ENCODE data around the gene RHBDD3.

RHBDD3 gene

DNA sequence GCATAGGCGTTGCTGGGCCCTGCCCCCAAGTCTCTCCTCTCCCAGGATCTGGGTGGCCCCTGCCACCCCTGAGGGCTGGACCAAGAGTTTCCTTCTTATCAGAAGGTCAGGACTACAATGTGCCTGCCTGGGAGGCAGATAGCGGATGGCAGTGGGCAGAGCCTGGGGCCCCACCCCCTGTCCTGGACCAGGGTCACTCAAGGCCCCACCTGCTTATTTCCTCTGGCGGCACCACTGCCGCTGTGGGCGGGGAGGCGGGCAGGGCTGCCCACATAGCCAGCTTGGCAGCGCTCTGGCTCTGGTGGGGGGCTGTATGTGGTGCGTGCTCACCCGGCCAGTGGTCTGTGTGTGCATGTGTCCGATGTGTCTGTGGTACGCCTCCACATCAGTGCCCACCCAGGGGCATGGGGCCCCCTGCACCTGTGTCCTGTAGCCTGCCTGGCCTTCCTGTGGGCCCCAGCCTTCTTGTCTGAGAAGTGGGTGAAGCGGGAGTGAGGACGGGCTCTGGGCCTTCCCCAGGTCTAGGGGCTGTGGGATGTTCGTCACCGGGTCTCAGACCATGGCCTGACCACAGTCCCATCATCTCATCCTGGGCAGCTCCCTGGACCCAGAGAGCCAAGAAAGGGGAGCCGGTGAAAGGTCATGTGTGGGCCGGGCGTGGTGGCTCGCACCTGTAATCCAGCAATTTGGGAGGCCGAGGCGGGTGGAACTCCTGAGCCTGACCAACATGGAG is 41.7 kb upstream of the RHBDD3 start:
- POLR2A ChIA-PET = no interaction called here
- no peak overlapping the region for H3K4me3 ChIP-seq (ENCODE audit: low read depth, low read length)
- CTCF ChIA-PET = no interaction called here
- no peak for DNase-seq (ENCODE audit: low read depth, low spot score)
- no peak for TF ChIP-seq CTCF (IDR thresholded peaks at IDR 0.05; ENCODE audit: insufficient read depth, low read length, missing control alignments)

GRCh38 chr22:29308791-29309262 is 41.0 kb upstream of the RHBDD3 start:
- no peak for DNase-seq (ENCODE audit: low read depth, low spot score)
- POLR2A ChIA-PET = no interaction called here
- TF ChIP-seq CTCF (IDR thresholded peaks at IDR 0.05; ENCODE audit: insufficient read depth, low read length, missing control alignments) = no peak
- H3K4me3 ChIP-seq (ENCODE audit: low read depth, low read length) = peak overlapping the region; percentile 27
- CTCF ChIA-PET = interaction anchor here (0.7 to 4.3 kb wide), 3 partner anchors 10 to 49 kb away, joined by 3 to 48 read pairs (median 3); no protein-coding TSS in a partner anchor

DNA sequence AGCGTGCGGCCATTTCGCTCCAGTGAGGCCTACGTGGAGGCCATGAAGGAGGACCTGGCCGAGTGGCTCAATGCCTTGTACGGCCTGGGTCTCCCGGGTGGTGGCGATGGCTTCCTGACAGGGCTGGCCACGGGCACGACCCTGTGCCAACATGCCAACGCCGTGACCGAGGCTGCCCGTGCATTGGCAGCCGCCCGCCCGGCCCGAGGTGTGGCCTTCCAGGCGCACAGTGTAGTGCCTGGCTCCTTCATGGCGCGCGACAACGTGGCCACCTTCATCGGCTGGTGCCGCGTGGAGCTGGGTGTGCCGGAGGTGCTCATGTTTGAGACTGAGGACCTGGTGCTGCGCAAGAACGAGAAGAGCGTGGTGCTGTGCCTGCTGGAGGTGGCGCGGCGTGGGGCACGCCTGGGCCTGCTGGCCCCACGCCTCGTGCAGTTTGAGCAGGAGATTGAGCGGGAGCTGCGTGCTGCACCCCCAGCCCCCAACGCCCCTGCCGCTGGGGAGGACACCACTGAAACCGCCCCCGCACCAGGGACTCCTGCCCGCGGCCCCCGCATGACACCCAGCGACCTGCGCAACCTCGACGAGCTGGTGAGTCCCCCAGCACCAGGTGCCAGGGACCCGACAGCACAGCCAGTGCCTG is 40.5 kb upstream of the RHBDD3 start:
- peak overlapping the region; percentile 12 for H3K4me3 ChIP-seq (ENCODE audit: low read depth, low read length)
- no peak for DNase-seq (ENCODE audit: low read depth, low spot score)
- POLR2A ChIA-PET = no interaction called here
- TF ChIP-seq CTCF (IDR thresholded peaks at IDR 0.05; ENCODE audit: insufficient read depth, low read length, missing control alignments) = no peak
- CTCF ChIA-PET = interaction anchor here (0.7 to 4.3 kb wide), 4 partner anchors 11 to 50 kb away, joined by 3 to 48 read pairs (median 3); no protein-coding TSS in a partner anchor

- DNase-seq (ENCODE audit: low read depth, low spot score) = no peak
- ChIA-PET POLR2A (interaction anchor here (1.4 to 1.5 kb wide), 2 partner anchors 13 to 246 kb away, joined by 4 read pairs; partner anchors contain the start of gene THOC5), CTCF (interaction anchor here (1.5 to 4.3 kb wide), 5 partner anchors 21 to 222 kb away, joined by 3 to 48 read pairs (median 7); no protein-coding TSS in a partner anchor)
- TF ChIP-seq CTCF (IDR thresholded peaks at IDR 0.05; ENCODE audit: insufficient read depth, low read length, missing control alignments) = no peak
- H3K4me3 ChIP-seq (ENCODE audit: low read depth, low read length) = peak overlapping the region; percentile 62
Observed at GRCh38 chr22:29307596-29308147, 39.9 kb upstream of the RHBDD3 start.

DNA sequence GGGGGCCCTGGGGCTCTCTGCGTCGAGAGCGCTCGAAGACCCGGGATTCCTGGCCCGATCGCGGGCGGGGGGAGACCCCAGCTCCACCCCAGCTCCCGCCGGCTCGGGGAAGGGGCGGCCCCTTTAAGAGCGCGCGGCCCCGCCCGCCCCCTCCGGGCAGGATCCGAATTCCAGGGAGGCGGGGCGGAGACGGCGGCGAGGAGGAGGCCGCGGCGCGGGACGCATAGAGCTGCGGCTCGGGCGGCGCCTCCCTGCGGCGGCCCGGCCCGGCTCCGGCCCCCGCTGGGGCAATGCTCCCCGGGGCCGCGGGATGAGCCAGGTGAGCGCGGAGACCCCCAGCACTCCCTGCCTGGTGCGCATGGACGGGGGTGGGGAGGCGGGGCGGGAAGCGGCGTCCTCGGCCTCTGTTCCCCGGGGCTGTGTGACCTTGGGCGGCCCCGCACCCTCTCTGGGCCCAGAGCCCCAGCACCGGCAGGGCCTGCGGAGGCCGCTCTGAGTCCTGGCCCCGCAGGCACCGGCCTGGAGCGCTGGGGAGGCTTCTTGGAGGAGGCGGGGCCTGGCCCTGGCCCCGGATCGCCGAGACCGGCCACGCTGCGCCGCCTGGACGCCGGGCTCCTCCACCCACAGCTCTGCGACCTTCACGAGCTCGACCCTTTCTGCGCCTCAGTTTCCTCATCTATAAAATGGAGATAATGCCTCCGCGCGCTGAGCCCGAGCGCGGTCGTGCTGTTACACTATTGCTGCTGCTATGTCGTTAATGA is 39.2 kb upstream of the RHBDD3 start:
- POLR2A ChIA-PET = interaction anchor here (1.4 to 1.5 kb wide), 2 partner anchors 13 to 247 kb away, joined by 4 read pairs; partner anchors contain the start of gene THOC5
- DNase-seq (ENCODE audit: low read depth, low spot score) = no peak
- peak overlapping the region; percentile 62 for H3K4me3 ChIP-seq (ENCODE audit: low read depth, low read length)
- TF ChIP-seq CTCF (IDR thresholded peaks at IDR 0.05; ENCODE audit: insufficient read depth, low read length, missing control alignments) = no peak
- CTCF ChIA-PET = interaction anchor here (0.7 to 4.3 kb wide), 19 partner anchors 10 to 780 kb away, joined by 3 to 48 read pairs (median 6); partner anchors contain the start of gene AP1B1

Measured in AG04449 (cell line).